H7 (cell line): ENCODE data around the gene RASL11A. TPM values are rescaled to one million over a fixed set of nuclear protein-coding genes. Genes with fewer than 3 reads are reported as not detected.
"Not testable (repeated sequence)": the region's sequence is repeated elsewhere in the genome, so short reads cannot be mapped to it uniquely, and the experiment has no call there.

Experiments
- DNase-seq: peaks from one replicate; pipeline ENCODE4 v3.0.0; 2012
- H3K27me3 ChIP-seq: 2 replicates; pipeline ENCODE4 v1.6.0; 2011; ENCODE audit warnings: mild to moderate bottlenecking, low read length; ENCODE audit not compliant: control insufficient read depth, insufficient read depth
- H3K36me3 ChIP-seq: replicated peaks from 2 replicates; pipeline ENCODE4 v1.5.1; 2011; ENCODE audit warnings: low read length; ENCODE audit not compliant: control insufficient read depth, insufficient read depth
- H3K4me3 ChIP-seq: 2 replicates; pipeline ENCODE4 v1.5.1; 2011; ENCODE audit warnings: low read depth, mild to moderate bottlenecking, control low read depth, low read length, moderate library complexity; ENCODE audit not compliant: insufficient read depth
- total RNA-seq: library from RNA; depleted of rRNA; stranded (reverse); fragments of >200 nt; shearing (Covaris generic); gene quantifications from 2 replicates; pipeline ENCODE4 v1.2.3, GENCODE V29; 2014

RASL11A gene
- total RNA-seq, 1 experiment from 2014 or later: 3.5 TPM

GRCh38 chr13:27280009-27280656 is 9.5 kb downstream of the RASL11A start:
- Histone ChIP-seq H3K27me3 (no peaks in the 10 kb centered on the region), H3K36me3 (no peaks in the 10 kb centered on the region), H3K4me3 (no peak overlapping the region)
- DNase-seq: no peak

GRCh38 chr13:27280841-27281240 is 10.2 kb downstream of the RASL11A start:
- Histone ChIP-seq H3K4me3 (no peak overlapping the region), H3K27me3 (no peaks in the 10 kb centered on the region), H3K36me3 (no peaks in the 10 kb centered on the region)
- DNase-seq: no peak

- Histone ChIP-seq H3K4me3 (no peak overlapping the region), H3K27me3 (no peaks in the 10 kb centered on the region), H3K36me3 (no peaks in the 10 kb centered on the region)
- no peak for DNase-seq
These were observed 10.8 kb downstream of the RASL11A start for GRCh38 chr13:27281420-27281819.

- Histone ChIP-seq H3K36me3 (no peaks in the 10 kb centered on the region), H3K27me3 (no peaks in the 10 kb centered on the region), H3K4me3 (no peak overlapping the region)
- DNase-seq: no peak
These were observed 13.4 kb downstream of the RASL11A start for GRCh38 chr13:27283906-27284493.

- no peak overlapping the region for H3K4me3 ChIP-seq
- no peaks in the 10 kb centered on the region for H3K36me3 ChIP-seq
- H3K27me3 ChIP-seq: no peaks in the 10 kb centered on the region
- DNase-seq: no peak
These were observed 17.8 kb downstream of the RASL11A start for GRCh38 chr13:27288392-27288791.

- Histone ChIP-seq H3K4me3 (no peak overlapping the region), H3K36me3 (no peaks in the 10 kb centered on the region), H3K27me3 (no peaks in the 10 kb centered on the region)
- no peak for DNase-seq
These were observed 18.5 kb downstream of the RASL11A start for GRCh38 chr13:27289011-27289665.

- Histone ChIP-seq H3K36me3 (no peaks in the 10 kb centered on the region), H3K4me3 (no peak overlapping the region), H3K27me3 (no peaks in the 10 kb centered on the region)
- DNase-seq: no peak
These were observed 20.1 kb downstream of the RASL11A start for GRCh38 chr13:27290715-27291114.

- not testable (repeated sequence) for H3K4me3 ChIP-seq, H3K36me3 ChIP-seq, DNase-seq, H3K27me3 ChIP-seq
These were observed 21.3 kb downstream of the RASL11A start for GRCh38 chr13:27291967-27292366.

GRCh38 chr13:27293076-27293691 is 22.6 kb downstream of the RASL11A start:
- Histone ChIP-seq H3K36me3 (no peaks in the 10 kb centered on the region), H3K27me3 (no peaks in the 10 kb centered on the region), H3K4me3 (no peak overlapping the region)
- no peak for DNase-seq

GRCh38 chr13:27293873-27294515 is 23.4 kb downstream of the RASL11A start:
- no peaks in the 10 kb centered on the region for H3K27me3 ChIP-seq
- no peak overlapping the region for H3K4me3 ChIP-seq
- no peaks in the 10 kb centered on the region for H3K36me3 ChIP-seq
- no peak for DNase-seq

- DNase-seq: no peak
- Histone ChIP-seq H3K36me3 (no peaks in the 10 kb centered on the region), H3K4me3 (no peak overlapping the region), H3K27me3 (no peaks in the 10 kb centered on the region)
These were observed 24.5 kb downstream of the RASL11A start for GRCh38 chr13:27295096-27295495.

GRCh38 chr13:27295660-27296059 is 25.0 kb downstream of the RASL11A start:
- H3K27me3 ChIP-seq: no peaks in the 10 kb centered on the region
- H3K4me3 ChIP-seq: no peak overlapping the region
- H3K36me3 ChIP-seq: no peaks in the 10 kb centered on the region
- no peak for DNase-seq

- DNase-seq: no peak
- H3K27me3 ChIP-seq: no peaks in the 10 kb centered on the region
- H3K4me3 ChIP-seq: no peak overlapping the region
- no peaks in the 10 kb centered on the region for H3K36me3 ChIP-seq
These were observed 25.9 kb downstream of the RASL11A start for GRCh38 chr13:27296496-27296895.

GRCh38 chr13:27298849-27299248 is 28.2 kb downstream of the RASL11A start:
- DNase-seq: no peak
- Histone ChIP-seq H3K27me3 (no peaks in the 10 kb centered on the region), H3K36me3 (no peaks in the 10 kb centered on the region), H3K4me3 (no peak overlapping the region)
